ENCODE data around the gene ITGA8. TPM values are rescaled to one million over a fixed set of nuclear protein-coding genes. Genes with fewer than 3 reads are reported as not detected.
A peak's percentile ranks its signal among the peaks of the same experiment; 100 is the strongest.

The ITGA8 gene
- total and polyA plus RNA-seq, 2 of the 13 experiments (the other 11 are each of a cell fraction or from before 2014, with no cell fraction given), result not detected

- FAIRE-seq (no peak), DNase-seq (ENCODE audit: low spot score) (no peak), ATAC-seq (no peak)
- Histone ChIP-seq H3K4me3 (replicated peaks in 1 of 3; ENCODE audit: insufficient read depth in 1 of 3, low read depth in 2 of 3, low read length in 3 of 3) (no peak overlapping the region), H3K9ac (ENCODE audit: insufficient read depth, low read depth, low read length) (no peak overlapping the region), H3K27me3 (ENCODE audit: control insufficient read depth in 1 of 2, insufficient read depth in 2 of 2, low read length in 2 of 2) (peaks cover 0 to 6% of the 10 kb centered on the region in 2 experiments; a peak in 2 of 5 replicates), H3K36me3 (replicated peaks in 1 of 2; ENCODE audit: control insufficient read depth in 1 of 2, insufficient read depth in 2 of 2, low read length in 2 of 2) (no peaks in the 10 kb centered on the region), H3K79me2 (ENCODE audit: insufficient read depth, low read length) (no peaks in the 10 kb centered on the region), H3K4me2 (ENCODE audit: low read depth, low read length) (no peak overlapping the region), H3K4me1 (ENCODE audit: insufficient read depth, low read length) (no peaks in the 10 kb centered on the region), H2AFZ (ENCODE audit: low read length) (no peak overlapping the region), H3K9me3 (ENCODE audit: low read length) (no peaks in the 10 kb centered on the region), H3K27ac (ENCODE audit: extremely low read length, insufficient read depth, low read length) (no peak overlapping the region), H4K20me1 (ENCODE audit: insufficient read depth, low read length) (no peaks in the 10 kb centered on the region)
- ChIA-PET POLR2A (no interaction called here), CTCF (ENCODE audit: low intra/inter-chr PET ratio, low total read pairs) (no interaction called here)
- intact Hi-C loops (cut with micrococcal nuclease; ENCODE audit: unreplicated experiment), result no loop called here
- TF ChIP-seq RELA (CRISPR knock-in tag; IDR thresholded peaks at IDR 0.05), result no peak
- TF ChIP-seq MTA3 (CRISPR knock-in tag; IDR thresholded peaks at IDR 0.05), result no peak
- no peak for TF ChIP-seq TAF1 (CRISPR knock-in tag; IDR thresholded peaks at IDR 0.05)
- TF ChIP-seq ZNF121 (CRISPR knock-in tag; IDR thresholded peaks at IDR 0.05), result no peak
- TF ChIP-seq ZNF75D (CRISPR knock-in tag; IDR thresholded peaks at IDR 0.05; ENCODE audit: borderline replicate concordance), result no peak
- TF ChIP-seq MAFK (conservative IDR thresholded peaks at IDR 0.05 in 1 of 2, IDR thresholded peaks at IDR 0.05 in 1 of 2; ENCODE audit: low read length in 2 of 2), result peak in 1 of 2 experiments; percentile 79; a peak in 2 of 4 replicates
- no peak for TF ChIP-seq HMGXB3 (CRISPR knock-in tag; IDR thresholded peaks at IDR 0.05; ENCODE audit: borderline replicate concordance)
- no peak for TF ChIP-seq ISL2 (CRISPR knock-in tag; IDR thresholded peaks at IDR 0.05)
- no peak for TF ChIP-seq GTF3A (CRISPR knock-in tag; conservative IDR thresholded peaks at IDR 0.05)
- TF ChIP-seq E2F2 (CRISPR knock-in tag; IDR thresholded peaks at IDR 0.05; ENCODE audit: borderline replicate concordance), result no peak
- no peak for TF ChIP-seq ZNF615 (CRISPR knock-in tag; IDR thresholded peaks at IDR 0.05; ENCODE audit: borderline replicate concordance)
- TF ChIP-seq FOXP1 (IDR thresholded peaks at IDR 0.05), result no peak
- no peak for TF ChIP-seq FOXP1 (CRISPR knock-in tag; IDR thresholded peaks at IDR 0.05)
- TF ChIP-seq MAFF (IDR thresholded peaks at IDR 0.05; ENCODE audit: low read depth, low read length), result peak; percentile 37; the same call in 1 of the 2 replicates
- BruUV-seq (replicated peaks), result no TSS peak
- WGBS (ENCODE audit: low lambda C conversion rate), result 0% methylated on average over 6 of the region's 6 CpGs
- in situ Hi-C loops (cut with HindIII; ENCODE audit: extremely low pct_ligation_motif_present, low pct_unique_long_range_greater_than_20kb), result no loop called here
Measured at GRCh38 chr10:15740261-15740660, 20.5 kb upstream of the ITGA8 start.

Data from HepG2 (cell line).